Measurements from ENCODE around the gene BORCS8. TPM values are rescaled to one million over a fixed set of nuclear protein-coding genes. Genes with fewer than 3 reads are reported as not detected.
"Not testable (repeated sequence)": the region's sequence is repeated elsewhere in the genome, so short reads cannot be mapped to it uniquely, and the experiment has no call there.

The BORCS8 gene
- polyA plus RNA-seq, 1 donor: 18.7 TPM

DNA sequence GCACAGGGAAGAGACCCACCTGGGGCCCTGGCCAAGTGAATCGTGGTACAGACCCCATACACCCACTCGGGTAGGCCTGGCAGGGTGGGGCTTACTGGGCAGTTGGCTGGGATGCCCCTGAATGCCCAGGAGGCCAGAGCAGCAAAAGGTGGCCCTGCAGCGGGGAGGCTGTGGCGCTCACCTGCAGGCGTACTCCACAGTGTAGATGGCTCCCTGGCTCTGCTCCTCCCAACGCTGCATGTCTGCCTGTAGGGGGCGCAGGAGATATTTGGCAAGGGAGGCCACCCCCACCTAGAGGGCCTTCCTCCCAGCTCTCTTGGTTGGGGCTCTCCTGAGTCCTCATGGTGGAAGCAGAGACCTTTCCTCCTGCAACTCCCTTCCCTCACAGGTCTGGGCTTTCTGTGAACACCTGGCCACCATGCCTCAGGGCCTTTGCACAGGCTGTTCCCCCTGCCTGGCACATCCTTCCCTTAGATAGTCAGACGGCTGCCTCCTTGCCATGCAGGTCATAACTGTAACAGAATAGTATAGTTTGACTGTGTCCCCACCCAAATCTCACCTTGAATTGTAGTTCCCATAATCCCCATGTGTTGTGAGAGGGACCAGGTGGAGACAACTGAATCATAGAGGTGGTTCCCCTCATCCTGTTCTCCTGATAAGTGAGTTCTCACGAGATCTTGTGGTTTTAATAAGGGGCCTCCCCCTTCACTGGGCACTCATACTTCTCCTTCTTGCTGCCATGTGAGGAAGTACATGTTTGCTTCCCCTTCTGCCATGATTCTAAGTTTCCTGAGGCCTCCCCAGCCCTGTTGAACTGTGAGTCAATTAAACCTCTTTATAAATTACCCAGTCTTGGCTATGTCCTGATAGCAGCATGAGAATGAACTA, 5.9 kb downstream of the BORCS8 start:
- no peak for DNase-seq

DNA sequence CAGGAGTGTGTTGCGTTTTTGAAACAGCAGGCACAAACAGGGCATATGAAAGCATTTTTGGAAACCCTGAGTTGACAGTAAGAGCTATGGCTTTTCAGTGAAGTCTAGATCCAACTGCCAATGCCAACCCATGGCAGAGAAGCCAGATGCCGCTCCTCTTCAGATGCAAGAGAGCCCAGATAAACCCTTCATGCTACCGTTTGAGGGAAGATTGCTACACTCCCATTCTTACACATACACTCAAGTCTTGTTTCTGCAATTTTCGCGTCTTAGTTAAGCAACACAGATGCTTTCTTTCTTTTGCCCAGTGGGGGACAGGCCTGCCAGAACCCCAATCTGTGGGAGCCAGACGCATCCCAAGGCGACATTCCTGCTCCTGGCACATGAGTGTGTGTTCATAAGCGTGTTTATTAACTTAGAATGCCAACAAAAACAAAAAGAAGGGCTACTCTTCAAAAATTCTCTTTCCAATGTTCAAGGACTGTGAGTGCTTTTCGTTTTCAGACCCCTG, 10.4 kb downstream of the BORCS8 start:
- DNase-seq: no peak

DNA sequence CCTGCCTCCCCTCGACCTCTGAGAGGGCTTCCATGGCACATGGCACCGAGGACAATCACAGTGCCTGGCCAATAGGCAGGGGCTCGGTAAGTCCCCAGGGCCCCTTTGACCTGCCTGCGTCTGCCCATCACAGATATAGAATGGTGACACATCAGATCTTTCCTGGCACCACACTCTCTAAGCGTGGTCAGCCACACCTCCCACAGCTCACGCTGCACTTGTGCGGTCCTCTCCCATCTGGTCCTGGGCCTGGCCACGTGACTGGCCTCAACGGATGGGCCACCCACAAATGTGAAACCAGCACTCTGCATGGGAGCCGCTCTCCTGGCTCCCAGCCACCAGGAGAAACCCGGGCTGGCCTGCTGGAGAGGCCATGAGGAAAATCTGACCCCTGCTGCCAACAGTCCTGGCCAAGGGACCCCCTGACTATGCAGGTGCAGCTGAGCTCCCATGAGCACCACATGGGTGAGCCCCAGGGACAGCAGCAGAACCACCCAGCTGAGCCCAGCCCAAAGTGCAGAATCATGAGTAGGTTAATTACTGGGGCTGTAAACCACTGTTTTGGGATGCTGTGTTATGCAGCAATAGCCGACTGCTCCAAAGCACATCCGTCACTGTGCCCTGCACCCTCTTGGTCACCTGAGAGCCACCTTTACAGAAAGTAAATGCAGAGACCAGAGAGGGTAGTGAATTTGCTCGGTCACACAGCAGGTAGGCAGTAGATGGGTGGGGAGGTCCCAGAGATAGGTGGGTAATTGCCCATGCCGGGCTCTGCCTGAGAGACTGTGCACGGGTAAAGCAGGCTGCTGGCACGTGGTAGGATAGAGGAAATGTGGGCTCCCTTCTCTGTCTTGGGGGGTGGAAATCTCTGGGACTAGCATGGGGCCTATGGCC, 12.2 kb downstream of the BORCS8 start:
- DNase-seq: no peak

DNA sequence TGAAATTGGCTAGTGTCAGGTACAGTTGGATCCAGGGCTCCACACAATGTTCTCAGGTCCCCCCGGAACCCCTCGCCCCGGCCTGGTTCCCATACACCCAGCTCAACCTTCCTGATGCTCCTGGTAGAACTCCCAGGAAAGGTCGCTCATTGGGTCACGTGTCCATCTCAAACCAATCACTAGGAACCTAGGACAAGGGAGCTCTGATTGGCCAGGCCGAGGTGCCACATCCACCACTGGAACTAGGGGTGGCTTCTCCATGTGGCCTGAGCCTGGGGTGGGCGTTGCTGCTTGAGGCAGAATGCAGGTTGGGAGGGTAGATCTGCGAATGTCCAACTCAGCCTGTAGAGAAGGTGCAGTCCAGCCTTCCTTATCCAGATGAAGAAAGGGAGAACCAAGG, 15.0 kb downstream of the BORCS8 start:
- DNase-seq: no peak

DNA sequence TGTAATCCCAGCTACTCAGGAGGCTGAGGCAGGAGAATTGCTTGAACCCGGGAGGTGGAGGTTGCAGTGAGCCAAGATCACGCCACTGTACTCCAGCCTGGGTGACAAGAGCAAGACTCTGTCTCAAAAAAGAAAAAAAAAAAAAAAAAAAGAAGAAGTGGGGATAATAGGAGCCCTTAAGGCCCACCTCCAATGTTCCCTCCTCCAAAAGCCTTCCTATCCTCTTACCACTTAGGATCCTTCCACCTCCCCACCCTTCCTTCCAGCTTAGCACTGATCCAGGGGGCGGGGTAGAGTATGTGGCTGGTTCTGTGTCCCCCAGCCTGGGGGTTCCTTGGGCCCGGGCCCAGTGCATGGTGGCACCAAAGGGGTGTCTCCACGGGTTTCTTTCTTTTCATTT, 18.7 kb downstream of the BORCS8 start:
- not testable (repeated sequence) for DNase-seq

DNA sequence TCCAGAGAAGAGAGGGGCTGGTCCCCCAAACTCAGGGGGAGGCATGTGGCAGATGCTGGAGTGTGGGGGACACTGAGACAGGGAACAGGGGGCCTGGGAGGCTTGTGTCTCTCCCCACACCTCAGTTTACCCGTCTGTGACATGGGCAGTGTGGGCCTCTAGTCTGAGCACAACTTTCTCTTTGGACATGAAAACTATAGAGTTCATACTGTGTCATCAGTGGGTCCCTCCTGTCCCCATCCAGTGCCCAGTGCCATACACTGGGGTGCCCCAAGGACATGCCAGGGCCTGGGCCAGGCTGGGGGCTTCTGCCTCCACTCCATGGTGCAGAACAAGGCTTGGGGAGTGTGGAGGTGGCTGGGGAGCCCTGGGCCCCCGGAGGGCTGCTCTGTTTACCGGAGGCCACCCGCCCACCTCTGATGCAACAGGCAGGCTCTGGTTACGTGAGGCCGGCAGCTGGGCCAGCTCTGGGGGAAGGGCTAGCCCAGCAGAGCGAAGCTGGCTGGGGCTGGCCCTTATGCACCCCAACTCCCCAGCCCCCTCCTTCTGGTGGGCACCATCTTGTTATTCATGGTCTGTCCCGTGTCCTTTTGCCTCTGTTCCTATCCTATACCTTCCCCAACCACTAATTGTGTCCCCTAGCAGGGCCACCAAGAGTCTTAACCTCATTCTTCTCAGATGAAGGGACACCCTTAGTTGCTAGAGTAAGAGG, 20.0 kb downstream of the BORCS8 start:
- DNase-seq: no peak

DNA sequence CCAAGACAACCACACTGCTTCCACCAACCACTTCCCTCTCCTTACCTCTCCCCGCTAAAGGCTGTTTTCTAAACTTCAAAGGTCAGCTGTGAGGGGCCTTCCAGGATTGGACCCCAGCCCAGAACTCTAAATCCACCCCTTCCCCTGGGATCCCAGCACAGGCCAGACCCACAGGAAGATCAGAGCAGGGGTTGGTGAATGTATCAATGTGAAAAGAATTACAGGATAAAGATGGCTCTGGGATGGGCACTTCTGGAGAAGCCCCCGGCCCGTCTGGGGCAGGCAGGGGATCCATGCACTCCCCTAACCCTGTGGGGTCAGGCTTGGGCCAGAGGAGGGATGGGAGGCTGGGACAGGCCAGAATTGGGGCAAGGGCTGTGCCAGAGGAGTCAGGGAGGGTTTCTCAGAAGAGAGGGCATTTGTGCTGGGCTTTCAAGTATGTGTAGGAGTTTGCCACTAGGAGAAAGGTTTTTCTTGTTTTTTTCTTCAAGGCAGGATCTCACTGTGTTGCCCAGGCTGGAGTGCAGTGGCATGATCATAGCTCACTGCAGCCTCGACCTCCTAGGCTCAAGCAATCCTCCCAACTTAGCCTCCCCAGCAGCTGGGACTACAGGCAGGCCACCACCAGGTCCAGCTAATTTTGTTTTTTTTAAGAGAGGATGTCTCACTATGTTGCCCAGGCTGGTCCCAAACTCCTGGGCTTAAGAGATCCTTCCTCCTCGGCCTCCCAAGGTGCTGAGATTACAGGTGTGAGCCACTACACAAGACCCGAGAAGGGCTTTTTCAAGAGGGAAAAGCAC, 20.9 kb downstream of the BORCS8 start:
- no peak for DNase-seq

DNA sequence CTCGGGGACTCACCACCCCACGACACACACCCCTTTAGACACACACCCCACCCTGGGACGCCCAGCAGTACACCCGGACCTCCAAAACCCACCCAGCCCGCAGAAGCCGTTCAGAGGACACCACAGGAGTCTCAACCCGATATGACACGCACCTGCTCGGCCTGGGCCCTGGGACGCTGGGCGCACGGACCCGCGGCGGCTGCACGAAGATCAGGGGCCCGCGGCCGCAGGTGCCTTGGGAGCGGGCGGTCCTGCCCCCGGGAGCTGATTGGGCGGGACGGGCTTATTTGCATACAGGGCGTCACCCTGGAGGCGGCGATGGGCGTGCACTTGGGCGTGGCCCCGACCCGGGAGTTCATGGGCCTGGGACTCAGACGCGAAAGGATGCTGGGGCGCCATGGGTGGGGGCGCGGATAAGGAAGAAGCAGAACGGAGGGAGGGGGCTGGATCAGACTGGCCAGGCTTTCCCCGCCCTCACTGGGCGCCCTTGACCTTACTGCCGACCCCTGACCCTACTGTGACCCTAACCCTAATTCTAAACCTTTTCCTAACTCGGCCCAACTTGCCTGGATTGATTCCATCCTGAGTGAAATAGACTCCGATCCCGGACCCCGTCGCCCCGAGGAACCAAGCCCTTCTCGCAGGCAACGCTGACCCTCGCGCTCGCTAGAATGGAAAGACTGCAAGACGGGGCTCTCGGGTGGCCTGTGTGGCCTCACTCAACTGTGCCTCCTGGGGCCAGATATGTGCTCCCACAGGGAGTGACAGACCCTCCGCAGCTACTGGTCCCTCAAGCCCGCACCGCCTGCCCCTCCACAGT, 21.7 kb downstream of the BORCS8 start, which contains the start of gene MEF2B:
Gene MEF2B, minus strand, starts transcription at position 211 of the 820 bp plus-strand sequence. CDS start 19,528 bp downstream, outside the sequence.
- peak; percentile 63 for DNase-seq

DNA sequence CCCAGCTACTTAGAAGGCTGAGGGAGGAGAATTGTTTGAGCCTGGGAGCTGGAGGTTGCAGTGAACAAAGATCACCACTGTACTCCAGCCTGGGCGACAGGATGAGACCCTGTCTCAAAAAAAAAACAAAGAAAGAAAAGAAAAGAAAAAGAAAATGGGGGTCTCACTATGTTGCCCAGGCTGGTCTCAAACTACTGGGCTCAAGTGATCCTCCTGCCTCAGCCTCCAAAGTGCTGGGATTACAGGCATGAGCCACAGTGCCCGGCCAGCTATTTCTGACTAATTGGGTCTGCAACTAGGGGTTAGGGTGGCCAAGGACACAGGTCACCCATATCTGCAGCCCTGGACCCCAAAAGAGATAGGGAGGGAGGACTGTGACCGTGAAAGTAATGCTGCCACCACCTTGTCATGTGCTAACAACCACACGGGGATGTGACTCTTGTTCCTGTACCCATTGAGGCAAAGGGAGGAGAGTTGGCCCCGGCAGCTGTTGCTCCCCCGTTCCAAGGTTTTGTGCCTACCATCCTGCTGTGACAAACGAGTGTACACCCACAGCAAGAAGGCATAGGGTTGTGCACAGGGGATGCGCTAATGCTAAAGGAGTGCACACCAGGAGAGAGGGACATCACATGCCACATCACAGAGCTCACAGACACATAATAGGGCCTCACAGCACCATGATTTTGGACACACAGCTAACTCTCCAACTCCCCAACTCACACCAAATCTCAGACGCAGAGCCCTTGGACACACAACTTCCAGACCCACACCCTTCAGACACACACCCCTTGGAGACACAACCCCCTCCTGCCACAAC, 22.5 kb downstream of the BORCS8 start:
- no peak for DNase-seq

DNA sequence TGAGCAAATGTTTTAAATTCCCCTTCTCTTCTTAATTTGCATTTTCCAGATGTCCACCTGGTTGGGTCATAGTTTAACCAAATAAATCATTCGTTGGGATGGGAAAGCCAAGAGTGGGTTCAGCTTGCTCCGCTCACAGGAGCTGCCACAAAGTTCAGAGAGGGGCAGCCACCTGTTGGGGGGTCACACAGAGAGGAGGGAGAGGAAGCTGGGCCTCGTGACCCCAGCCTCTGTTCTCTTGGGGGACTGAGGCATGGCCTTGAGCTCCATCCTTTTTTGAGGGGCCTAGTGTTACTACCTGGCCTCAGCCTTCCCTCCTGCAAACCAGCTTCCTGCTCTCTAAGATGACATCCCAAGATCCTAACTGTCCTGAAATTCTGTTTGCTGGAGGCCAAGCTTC, 24.3 kb downstream of the BORCS8 start:
- DNase-seq: no peak

DNA sequence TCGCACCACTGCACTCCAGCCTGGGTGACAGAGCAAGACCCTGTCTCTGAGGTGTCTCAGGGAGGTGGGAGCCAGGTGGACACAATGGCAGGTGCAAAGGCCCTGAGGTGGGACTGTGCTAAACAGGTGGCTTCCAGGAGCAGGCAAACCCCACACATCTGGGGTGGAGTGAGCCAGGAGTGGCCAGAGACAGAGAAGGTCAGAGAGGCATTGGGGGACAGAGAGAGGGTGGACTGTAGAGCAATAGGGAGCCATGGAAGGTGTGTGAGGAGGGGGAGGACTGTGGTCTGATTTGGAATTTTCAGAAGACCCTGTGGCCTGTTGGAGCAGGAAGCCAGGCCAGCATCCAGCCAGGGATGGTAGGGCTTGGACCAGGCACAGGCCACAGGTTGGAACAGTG, 26.6 kb downstream of the BORCS8 start:
- no peak for DNase-seq

DNA sequence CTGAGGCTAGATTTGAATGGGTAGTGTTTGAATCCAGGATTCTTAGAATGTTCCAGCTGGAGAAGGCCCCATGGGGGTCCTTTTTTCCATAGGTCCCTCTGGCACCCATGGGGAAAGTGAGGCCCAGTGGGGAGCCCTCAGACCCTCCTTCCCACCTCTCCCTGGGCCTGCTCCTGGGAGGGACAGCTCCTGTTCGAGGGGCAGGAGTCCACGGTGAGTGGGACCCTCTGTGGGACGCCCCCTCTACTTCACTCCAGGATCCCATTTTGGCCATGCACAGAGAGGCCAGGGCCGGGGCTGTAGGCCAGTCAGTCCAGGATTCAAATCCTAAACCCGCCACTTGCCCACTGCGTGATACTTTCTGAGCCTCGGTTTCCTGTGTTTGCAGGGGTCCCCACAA, 29.5 kb downstream of the BORCS8 start:
- DNase-seq: no peak

DNA sequence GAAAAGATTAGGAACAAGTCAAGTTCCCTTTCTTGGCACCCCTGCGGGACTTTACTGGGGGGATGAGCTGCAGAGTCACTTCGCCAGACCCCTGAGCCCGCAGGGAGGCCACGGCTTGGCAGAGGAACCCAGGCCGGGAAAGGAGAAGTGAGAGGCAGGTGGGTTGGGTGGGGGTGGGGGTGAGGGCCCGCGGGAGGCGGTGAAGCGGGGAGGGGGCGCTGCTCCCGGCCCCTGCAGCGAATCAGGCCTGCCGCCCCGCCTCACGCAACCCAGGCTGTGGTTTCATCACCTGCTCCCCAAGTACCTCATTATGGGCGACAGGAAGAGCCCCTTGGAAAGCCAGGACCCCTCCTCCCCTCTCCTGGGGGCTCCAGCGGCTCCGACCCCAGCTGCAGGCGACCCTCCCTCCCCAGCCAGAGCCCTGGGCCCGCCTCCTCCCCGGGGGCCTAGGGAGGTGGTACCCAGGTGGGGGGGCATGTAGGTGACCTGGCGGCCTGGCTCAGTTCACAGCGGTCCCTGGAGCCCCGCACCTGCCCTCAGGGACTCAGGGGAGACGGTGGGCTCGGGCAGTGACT, 31.4 kb downstream of the BORCS8 start:
- no peak for DNase-seq

DNA sequence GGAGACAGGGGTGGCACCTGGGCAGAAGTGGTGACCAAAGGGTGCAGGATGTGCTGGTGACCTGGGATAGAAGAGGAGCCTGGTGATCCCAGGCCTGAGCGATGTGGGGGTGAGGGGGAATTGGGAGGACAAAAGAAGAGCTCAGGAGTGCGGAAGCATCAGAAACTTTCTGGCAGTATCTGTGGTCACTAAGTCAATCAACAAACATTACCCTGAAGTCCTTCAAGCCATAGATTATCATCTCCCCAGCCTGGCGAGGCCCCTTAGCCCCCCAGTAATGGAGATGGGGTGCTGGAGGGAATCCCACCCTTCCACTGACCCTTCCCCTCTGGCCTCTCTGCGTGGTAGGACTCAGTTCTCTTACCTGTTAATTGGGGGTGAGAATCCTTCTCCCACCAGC, 32.4 kb downstream of the BORCS8 start:
- no peak for DNase-seq

DNA sequence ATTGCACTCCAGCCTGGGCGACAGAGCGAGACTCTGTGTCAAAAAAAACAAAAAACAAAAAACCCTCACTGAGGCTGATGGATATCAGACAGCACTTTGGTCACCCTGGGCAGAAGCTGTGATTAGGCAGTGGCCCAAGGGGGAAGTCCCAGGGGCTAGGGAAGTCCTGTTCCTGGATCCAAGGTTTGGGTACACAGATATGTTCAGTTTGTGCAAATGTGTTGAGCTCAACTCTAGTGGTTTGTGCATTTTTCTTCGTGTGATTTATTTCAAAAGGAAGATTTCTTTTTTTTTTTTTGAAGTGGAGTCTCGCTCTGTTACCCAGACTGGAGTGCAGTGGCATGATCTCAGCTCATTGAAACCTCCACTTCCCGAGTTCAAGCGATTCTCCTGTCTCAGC, 34.1 kb downstream of the BORCS8 start:
- DNase-seq: no peak

DNA sequence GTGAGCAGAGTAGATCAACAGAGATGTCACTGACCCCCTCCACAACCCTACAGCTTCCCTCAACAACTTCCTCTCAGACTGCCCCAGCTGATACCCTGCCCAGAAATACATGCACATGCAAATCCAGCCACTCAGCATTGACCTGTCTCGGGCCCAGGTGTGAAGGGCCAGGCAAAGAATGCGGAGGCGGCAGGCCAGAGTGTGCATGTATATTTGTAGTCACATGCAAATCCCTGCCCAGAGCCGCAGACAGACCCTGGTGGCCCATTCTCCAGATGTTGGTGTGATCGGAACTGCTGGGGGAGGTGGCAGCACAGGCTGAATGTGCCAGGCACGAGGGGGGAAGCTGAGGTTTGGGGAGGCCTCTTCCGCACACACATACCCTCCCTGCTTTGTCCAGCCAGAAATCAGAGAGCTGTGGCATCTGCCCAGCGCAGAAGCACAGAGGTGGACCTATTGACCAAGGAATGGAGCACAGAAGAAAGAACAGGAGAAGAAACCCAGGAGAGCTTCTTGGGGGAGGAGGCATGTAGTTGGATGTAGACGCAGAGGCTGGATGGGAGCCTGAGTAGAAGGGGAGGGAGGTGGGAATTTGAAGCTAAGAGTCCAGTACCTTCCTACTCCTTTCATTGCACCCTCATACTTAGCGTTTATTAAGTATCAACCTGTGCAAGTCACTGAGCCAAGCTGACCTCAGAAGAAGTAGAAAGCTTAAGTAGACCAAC, 36.3 kb downstream of the BORCS8 start:
- DNase-seq: no peak

DNA sequence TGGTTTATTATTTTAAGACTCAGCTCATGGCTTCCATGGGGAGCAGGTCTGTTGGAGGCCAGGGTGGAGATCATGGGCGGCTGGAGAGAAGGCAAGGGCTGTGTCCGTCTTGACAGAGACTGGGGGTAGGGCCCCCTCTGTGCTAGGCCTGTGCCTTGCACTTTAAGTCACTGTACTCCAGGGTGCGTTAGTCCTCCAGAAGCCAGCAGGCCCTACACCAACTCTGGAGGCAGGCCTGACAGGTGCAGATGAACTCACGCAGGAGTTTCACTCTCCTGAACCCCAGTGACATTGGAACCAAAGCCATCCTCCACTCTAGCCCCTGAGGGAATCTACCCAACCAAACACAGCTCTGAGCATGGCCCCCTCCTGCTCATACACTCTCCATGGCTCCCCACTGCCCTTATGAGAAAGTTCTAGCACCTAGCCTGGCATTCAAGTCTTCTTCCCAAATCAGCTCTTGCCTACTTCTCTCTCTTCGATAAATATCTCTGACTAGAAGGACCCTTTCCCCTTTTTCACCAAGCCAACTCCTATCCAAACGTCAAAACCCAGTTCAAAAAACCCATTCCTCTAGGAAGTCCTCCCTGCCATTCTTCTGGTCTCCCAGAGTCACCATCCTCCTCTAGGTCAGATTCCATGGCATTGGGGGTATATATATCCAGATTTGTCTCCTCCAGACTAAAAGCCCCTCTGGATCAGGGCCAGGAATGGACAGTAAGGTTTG, 37.0 kb downstream of the BORCS8 start:
- no peak for DNase-seq

All from left kidney (tissue), 2 donors.